ENCODE results near the gene TCEAL2. TPM values are rescaled to one million over a fixed set of nuclear protein-coding genes. Genes with fewer than 3 reads are reported as not detected.

Gene TCEAL2
- total and polyA plus RNA-seq, 4 donors: 20.5 to 124 (median 25.5) TPM

Other genes starting within 250 kb of the TCEAL2 start
- gene ZMAT1, start 193.7 kb upstream of the TCEAL2 start, total RNA-seq: 10 to 100 TPM in 1 of 2 donors, 1 to 10 TPM in 1; 9.0 to 14.8 TPM
- 10 to 100 TPM in 1 of 2 donors, 1 to 10 TPM in 1; 5.0 to 19.3 TPM for gene ZMAT1, start 193.7 kb upstream of the TCEAL2 start, polyA plus RNA-seq
- under 1 TPM in 1 of 2 donors, not detected in 1; 0.55 TPM for gene TCEAL6, start 16.8 kb downstream of the TCEAL2 start, total RNA-seq
- 1 to 10 TPM in 1 of 2 donors, under 1 TPM in 1; 0.87 to 2.3 TPM for gene TCEAL6, start 16.8 kb downstream of the TCEAL2 start, polyA plus RNA-seq
- 1 to 10 TPM; 5.0 to 7.7 TPM for gene BEX5, start 30.3 kb downstream of the TCEAL2 start, total RNA-seq
- gene BEX5, start 30.3 kb downstream of the TCEAL2 start, polyA plus RNA-seq: 10 to 100 TPM; 13.3 to 15.0 TPM
- not detected for gene TCP11X1, start 89.6 kb downstream of the TCEAL2 start, total RNA-seq
- not detected for gene TCP11X1, start 89.6 kb downstream of the TCEAL2 start, polyA plus RNA-seq
- not detected for gene NXF2, start 121.5 kb downstream of the TCEAL2 start, total RNA-seq
- gene NXF2, start 121.5 kb downstream of the TCEAL2 start, polyA plus RNA-seq: not detected